Breast epithelium (tissue), 3 donors: ENCODE results near the gene GP1BB.

Experiments used
- CTCF ChIP-seq, 3 donors: fragments of 450-650 bp; IDR thresholded peaks; one replicate each; pipeline ENCODE4 v1.5.1; 2016 to 2017; ENCODE audit warnings: antibody characterized with exemption in 3 of 3, mild to moderate bottlenecking in 3 of 3, moderate library complexity in 3 of 3
- POLR2A ChIP-seq: fragments of 450-650 bp; IDR thresholded peaks from one replicate; pipeline ENCODE4 v1.6.1; 2016; ENCODE audit warnings: antibody characterized with exemption, mild to moderate bottlenecking, moderate library complexity
- POLR2AphosphoS5 ChIP-seq, 3 donors: sonication (generic); formaldehyde crosslinking; IDR thresholded peaks; one replicate each; pipeline ENCODE4 v1.6.1; 2017; ENCODE audit warnings: antibody characterized with exemption in 3 of 3

- TF ChIP-seq POLR2A: no peak
- TF ChIP-seq CTCF (IDR thresholded peaks at IDR 0.05): no peak
- TF ChIP-seq POLR2AphosphoS5 (IDR thresholded peaks at IDR 0.05): no peak
These were observed 31.9 kb downstream of the GP1BB start for GRCh38 chr22:19755145-19755710.
